ENCODE data around the gene LIPC.

DNA sequence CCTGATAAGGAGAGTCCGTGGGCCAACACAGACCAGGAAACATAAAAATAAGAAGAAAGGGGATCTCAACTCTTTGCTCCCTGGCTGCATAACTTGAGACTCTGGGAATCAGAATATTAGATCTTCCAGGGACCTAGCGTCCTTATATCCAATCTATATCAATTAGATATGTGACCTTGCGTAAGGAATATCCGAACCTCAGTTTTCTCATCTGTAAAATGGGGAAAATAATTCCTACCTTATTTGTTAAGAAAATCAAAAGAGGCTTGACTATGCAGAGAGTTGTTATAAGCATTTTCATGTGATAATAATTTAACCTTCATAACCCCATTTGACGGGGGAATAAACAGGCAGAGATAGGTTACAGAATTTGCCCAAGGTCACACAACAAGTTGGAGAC, 7.1 kb upstream of the LIPC start:
- TF ChIP-seq, protein P1, sequence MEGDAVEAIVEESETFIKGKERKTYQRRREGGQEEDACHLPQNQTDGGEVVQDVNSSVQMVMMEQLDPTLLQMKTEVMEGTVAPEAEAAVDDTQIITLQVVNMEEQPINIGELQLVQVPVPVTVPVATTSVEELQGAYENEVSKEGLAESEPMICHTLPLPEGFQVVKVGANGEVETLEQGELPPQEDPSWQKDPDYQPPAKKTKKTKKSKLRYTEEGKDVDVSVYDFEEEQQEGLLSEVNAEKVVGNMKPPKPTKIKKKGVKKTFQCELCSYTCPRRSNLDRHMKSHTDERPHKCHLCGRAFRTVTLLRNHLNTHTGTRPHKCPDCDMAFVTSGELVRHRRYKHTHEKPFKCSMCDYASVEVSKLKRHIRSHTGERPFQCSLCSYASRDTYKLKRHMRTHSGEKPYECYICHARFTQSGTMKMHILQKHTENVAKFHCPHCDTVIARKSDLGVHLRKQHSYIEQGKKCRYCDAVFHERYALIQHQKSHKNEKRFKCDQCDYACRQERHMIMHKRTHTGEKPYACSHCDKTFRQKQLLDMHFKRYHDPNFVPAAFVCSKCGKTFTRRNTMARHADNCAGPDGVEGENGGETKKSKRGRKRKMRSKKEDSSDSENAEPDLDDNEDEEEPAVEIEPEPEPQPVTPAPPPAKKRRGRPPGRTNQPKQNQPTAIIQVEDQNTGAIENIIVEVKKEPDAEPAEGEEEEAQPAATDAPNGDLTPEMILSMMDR (IDR thresholded peaks at IDR 0.05; ENCODE audit: insufficient read depth, low read length, poor library complexity, severe bottlenecking) = no peak
- TF ChIP-seq EZH2phosphoT487 (conservative IDR thresholded peaks at IDR 0.05; ENCODE audit: low read length) = no peak
